GM19324 (cell line): ENCODE results near the gene ZFAND3.
"Not testable (repeated sequence)": the region's sequence is repeated elsewhere in the genome, so short reads cannot be mapped to it uniquely, and the experiment has no call there.

Experiments
- ATAC-seq: cut with Tn5 transposase; IDR thresholded peaks from one replicate; pipeline ENCODE4 v1.9.1; 2021; ENCODE audit warnings: mild to moderate bottlenecking, moderate library complexity; ENCODE audit not compliant: unreplicated experiment, low FRiP score

The ZFAND3 gene

DNA sequence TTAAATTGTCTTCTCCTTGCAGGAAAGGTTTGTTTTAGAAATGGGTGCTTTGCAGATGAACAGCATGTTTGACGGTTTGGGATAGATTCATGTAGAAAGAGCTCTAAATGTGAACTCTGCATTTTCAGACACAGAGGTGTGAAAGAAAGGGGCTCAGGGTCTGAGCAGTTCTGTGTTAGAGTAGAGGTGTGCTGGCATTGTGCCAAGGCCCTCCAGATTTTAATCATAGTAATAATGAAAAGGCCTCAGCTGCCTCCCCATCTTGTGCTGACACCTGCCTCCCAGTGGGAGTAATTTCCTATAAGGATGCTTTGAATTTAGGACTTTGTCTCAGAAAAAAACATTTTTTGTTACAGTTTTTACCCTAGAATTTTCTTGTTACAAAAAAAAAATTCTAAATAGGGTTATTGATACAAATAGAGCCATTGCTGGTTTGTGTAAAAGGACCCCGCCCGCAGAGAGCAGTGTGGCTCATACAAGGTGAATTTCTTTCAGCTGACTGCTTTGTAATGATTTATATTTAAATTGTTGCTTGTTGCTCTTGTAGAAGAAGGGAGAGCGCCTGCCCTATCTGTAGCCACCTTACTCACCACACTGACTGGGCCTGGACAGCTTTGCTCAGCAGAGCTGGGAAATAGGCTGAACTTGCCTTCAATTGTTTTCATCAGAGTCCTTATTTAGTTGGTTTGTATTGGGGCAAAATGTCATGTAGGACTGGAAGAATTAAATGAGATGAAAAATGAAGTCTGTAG is 294.5 kb downstream of the ZFAND3 start:
- ATAC-seq, result no peak

DNA sequence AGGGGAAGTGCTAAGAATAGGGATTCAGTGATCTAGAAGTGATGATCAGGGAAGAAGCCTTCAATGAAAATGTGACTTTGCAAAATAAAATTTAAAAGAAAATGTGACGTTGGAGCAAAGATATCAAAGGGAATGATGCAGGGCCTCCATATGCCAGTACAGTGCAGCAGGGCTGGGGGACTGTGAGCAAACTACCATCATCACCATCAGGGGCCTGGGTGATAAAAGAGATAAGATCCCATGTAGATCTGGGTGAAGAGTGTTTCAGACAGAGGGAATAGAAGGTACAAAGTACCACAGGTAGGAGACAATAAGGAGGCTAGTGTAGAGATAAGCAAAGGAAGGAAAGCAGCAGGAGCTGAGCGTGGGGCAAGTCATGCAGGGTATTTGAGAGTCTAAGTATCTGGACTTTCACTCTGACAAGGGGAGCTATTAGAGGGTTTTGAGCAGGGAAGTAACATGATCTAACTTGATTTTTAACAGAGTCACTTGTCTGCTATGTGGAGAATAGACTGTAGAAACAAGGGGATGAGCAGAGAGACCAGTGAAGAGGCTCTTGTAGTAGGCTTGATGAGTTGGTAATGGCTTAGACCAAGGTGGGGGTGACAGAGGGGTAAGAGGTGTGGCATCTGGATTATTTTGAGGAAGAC is 295.6 kb downstream of the ZFAND3 start:
- ATAC-seq, result no peak

DNA sequence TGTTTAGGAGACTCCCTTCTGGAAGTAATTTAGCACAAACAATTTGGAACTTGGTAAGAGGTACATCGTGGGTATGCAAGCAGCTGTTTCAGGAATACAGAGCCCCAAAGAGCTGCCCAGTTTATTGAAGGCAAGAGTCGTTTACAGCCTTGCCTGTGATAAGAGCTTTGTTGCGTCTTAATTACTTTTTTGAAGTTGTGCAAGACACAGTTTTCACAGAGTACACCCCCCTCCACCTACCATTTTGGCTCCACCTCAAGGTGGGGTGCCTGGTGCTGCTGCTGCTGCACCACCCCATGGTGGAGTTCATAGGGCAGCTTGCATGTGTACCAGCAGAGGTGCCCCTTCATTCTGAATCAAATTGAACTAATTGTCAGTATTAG is 296.1 kb downstream of the ZFAND3 start:
- no peak for ATAC-seq

DNA sequence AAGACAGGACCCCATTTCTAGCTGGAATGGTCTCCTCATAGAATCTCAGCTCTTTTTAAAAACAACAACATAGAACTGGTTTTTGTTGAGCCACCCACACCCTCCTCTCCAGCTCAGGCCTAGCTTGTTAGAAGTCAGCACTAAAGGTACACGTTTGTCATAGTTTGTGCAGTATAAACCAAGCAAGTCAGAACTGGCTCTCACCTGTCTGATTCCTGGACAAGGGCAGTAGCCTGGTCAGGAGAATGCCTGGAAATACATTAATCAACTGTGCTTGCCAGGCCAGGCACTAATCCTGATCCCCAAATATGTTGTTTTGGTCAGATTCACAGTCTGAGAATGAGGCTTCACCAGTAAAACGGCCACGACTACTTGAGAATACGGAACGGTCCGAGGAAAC is 296.7 kb downstream of the ZFAND3 start:
- ATAC-seq, result no peak

DNA sequence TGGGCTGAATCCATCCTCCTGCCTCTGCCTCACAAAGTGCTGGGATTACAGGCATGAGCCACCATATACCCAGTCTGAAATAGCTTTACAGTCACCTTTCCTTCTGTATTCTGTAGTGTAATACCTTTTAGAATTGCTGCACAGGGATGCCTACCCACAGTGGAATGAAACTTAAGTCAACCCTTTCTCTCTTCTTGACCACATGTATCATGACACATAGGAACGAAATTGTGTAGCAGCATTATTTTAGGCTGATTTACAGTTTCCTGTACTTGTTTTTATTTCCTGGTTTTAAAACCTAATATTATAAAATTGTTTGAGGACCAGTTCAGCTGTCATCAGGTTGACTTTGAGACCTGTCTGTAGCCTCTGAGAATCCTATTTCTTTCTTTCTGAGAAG is 297.8 kb downstream of the ZFAND3 start:
- ATAC-seq, result no peak

DNA sequence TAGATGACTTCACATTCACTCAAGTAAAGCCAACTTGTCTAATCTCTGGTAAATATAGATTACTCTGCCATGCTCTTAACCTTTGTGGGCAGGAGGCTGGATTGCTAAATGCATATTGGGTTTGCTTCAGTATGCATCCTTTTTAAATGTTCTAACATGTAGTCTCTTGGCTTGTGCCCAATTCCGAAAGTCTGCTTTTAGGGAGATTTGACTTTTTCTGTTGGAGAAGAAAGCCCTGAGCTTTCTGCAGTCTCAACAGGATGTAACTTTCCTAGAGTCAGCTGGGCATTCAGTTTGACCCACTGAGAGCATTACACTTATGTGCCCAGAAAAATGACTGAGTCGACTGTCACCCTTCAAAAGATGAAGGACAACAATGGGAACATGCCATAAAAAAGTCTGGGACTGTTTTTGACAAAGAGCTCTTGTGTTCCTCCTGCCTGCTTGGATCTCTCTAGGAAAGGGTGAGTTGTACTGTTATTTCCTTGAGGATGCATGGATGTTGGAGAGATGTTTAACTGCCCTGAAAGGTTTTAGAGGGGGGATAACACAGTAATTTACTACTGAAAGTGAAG is 299.4 kb downstream of the ZFAND3 start:
- ATAC-seq, result no peak

DNA sequence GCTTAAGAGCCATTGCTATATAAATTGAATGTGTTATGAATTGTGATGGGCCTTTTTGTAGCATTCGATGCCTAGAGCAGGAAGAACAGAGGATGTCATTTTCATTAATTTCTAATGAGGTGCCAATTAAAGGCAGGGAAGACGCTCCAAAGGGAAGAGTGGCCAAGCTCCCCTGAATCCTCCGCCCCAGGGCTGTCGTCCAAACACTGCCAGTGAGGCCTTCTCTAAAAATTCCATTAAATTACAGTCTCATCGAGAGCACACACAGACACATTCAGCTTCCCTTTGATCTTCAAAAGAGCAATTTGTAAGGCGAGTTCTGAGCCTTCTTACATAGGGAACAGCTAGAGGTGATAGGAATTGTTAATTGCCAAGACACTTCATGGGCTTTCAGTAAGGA is 300.0 kb downstream of the ZFAND3 start:
- ATAC-seq, result no peak

DNA sequence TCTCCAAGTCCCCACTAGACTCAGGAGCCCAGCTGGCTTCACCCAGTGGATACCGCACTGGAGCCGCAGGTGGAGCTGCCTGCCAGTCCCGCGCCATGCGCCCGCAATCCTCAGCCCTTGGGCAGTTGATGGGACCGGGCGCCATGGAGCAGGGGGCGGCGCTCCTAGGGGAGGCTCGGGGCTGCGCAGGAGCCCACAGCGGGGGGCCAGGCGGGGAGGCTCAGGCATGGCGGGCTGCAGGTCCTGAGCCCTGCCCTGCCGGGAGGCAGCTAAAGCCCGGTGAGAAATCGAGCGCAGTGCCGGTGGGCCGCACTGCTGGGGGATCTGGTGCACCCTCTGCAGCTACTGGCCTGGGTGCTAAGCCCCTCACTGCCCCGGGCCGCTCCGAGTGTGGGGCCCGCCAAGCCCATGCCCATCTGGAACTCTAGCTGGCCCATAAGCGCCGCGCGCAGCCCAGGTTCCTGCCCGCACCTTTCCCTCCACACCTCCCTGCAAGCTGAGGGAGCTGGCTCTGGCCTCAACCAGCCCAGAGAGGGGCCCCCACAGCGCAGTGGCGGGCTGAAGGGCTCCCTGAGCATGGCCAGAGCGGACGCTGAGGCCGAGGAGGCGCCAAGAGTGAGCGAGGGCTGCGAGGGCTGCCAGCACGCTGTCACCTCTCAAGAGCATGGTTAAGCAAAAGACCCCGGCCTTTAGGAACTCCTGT is 304.8 kb downstream of the ZFAND3 start:
- not testable (repeated sequence) for ATAC-seq

DNA sequence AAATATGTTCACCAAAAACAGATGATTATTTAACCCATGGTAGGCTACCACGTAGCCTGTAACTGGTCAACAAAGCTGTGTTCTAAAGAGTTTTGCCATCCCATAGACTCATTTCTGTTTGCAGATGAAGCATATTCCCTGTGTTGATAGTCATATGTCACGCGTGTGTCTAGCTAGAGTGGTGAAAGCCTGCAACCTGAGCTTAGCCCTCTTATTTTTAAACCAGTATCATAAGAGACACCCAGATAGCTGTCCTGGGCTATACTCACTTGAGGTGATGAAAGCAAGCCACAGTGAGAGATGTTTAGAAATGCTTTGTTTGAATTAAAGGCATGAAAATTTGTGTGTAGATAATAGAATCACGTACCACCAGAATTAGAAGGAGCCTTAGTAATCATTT is 307.8 kb downstream of the ZFAND3 start:
- ATAC-seq, result no peak

DNA sequence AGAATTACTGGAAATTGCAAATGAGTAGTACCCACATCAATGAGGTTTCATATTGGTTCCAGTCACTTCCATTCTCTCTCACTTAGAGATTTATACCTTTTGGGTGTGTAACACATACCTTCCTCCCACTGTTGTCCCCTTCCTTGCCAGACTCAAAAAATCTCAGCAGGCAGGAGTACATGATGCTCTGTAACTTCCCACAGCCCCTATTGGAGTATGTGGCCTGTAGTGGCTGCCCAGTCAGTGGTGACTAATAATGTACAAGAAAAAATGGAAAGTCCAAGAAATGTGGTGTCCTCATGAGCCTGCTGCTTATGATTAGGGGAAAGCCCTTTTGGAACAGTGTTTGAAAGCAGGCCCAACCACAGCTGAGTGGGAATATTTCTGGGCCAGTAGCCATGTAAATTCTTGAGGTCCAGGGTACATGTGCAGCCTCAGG is 312.0 kb downstream of the ZFAND3 start:
- ATAC-seq, result no peak

DNA sequence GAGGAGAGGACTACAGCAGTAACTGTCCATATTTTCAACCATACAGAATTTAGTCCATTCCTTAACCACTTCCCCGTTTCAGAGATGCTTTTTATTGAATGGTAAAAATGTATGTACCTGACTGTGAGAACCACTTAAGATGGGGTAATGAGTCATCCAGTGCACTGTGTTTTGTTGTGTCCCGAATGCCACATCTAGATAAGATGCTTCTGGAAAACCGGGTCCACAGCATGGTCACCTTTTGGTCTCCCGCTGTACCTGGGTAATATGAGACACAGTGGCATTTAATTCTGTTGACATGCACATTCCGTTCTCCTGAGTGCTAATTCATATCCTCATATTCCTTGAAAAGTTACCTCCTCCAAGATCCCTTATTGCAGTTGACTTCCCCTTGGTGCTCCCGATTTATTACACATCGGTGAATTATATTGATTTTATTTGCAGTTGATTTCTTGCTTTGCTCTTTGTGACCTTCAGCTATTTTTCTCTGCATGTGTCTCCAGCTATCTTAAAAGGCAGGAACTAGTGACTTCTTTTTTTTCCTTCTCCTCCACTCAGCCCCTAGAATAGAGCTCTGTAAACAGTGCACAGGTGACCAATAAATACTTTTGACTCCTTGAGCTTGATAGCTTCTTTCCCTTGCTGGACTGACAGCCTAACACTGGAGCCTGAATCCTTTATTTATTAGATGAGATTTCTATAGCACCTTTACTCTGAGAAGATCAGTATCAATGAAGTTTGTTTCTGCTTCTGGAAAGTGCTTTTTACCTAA is 314.6 kb downstream of the ZFAND3 start:
- no peak for ATAC-seq

DNA sequence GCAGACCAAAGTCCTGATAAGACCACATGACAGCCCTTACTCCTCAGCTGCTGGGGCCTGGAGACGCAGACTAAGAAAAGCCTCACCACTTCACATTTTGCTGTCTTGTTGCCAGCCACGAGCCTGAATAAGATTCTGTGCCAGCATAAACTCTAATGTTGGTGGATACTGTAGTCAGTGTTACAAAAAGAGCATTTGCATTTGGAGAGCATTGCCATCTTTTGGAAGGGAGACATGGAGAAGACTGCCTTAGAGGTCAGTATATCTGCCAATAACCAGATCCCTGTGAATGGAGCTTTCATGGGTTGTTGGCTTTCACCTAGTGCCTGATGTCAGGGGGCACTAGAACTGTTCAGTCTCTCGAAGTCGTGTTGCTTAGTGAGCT is 315.2 kb downstream of the ZFAND3 start:
- ATAC-seq, result no peak

DNA sequence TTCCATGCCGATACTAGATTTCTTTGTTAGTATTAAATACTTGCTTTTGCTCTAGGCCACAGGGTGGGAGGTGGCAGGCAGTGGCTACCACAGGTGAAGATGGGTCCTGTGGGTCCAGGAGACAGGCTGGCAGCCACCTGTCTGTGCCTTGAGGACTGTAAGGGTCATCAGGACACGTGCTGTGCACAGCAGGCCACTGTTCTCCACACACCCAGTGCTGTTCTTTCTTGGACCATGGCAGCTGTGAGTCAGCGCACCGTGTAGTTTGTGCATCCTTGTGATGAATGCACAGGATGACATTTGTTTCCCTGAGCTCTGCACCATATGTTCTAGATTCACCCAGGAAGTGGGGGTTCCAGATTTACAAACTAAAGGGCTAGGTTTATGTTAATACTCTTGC is 317.0 kb downstream of the ZFAND3 start:
- no peak for ATAC-seq

DNA sequence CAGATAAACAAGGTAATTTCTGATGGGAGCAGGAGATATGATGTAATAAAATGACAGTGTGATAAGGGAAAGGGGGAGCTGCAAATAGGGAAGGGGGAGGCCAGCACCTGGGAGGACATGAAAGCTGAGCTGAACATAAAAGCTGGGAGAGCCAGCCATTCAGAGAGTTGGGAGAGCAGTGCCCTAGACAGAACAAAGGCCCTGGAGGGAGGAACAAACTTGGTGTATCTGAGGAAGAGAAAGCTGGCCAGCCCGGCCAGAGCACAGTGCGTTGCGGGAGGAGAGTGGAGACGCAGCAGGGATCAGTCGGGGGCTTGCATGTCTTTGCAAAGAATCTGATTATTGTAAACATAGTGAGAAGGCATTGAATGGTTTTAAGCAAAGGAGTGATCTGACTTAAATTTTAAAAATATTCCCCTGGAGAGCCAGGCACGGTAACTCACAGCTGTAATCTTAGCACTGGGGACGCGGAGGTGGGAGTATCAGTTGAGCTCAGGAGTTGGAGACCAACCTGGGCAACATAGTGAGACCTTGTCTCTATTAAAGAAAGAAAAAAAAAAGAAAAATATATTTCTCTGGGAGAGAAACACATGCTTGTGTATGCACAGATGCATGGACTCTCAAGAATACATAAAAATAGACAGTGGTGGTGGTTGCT is 318.2 kb downstream of the ZFAND3 start:
- ATAC-seq, result no peak

DNA sequence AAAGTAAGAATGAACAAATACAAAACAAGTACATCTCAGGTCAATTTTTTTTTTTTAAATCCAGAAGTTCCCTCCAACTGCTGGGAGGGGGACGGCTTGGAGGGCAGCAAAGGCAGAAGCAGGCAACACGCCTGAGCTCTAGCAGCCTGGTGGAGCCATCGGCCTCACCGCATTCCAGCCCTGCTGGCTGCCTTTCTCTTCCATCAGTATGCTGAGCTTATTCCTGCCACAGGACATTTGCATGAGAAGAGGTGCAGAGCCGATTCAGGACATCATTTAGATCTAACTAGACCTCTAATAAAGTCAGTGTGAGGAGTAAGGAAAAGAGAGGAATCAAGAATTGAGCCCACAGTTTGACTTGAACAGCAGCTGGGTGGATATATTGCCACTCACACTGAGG is 318.8 kb downstream of the ZFAND3 start:
- no peak for ATAC-seq

DNA sequence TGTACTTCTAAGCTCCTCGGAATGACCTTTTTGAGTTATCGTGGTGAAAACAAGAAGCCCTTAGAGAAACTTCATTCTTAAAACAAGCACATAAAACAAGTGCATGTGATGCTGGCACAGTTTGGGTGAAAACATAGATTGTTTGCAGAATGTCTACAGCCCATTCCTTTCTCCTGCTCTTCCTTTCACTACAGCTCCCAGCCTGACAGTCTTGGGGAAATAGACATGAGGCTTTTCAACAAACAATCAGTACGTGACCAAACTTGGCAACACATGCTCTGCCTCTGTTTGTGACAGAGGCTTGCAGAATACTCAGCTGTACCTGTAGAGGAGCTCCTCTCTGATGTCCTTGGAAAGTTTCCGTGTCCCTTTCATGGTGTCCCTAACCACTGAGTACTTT is 321.6 kb downstream of the ZFAND3 start:
- ATAC-seq, result no peak

DNA sequence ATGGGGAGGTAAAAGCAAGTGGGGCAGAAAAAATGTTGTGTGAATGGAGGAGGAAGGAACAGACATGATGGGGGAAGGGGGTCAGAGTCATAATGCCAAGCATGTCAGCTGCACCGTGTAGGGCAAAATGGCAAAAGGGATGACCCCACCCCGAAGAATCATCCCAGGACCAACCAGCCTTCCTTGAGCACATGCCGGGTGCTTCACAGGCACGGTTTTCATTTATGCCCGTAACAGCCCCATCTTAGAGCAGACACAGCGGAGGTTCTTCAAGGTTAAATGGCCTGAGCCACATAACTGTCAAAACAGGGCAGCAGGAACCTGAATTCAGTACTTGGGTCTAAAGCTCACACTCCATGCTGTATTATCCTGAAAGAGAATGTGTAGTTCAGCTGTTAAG is 322.2 kb downstream of the ZFAND3 start:
- no peak for ATAC-seq

DNA sequence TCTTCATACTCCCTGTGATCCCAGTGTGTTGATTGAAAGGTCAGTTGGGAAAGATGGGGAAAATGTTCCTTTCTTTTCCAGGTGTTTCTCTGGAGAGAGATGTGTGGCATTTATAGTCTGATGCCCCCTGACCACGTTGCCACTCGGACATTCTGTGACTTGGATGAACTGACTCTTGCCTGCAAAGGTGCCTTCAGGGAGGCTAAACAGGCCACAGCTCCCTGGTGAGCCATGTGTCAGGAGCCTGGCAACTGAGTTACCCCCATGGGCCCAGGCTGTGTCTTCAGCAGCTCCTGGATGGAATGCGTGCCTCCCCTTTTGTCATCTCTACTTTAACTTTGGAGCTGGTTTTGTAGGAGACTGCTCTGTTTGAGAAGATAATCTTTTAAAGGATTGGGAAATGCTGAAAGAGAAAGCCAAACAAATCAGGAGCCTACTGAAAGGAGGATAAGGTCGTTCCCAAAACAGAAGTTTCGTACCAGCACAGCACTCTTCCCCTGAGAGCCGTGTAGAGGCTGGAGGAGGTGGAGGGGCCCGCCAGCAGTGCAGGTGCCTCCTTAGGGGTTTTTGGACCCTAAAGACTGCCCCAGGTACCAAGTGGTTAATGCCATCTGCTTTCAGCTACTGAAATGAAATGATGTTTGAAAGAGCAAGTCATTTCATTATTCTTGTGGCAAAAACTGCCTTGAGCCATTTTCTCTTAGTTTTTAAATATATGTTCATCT is 322.8 kb downstream of the ZFAND3 start:
- ATAC-seq, result no peak
